GM21529 (cell line): ENCODE measurements around the gene PDE11A.
"Not testable (repeated sequence)": the region's sequence is repeated elsewhere in the genome, so short reads cannot be mapped to it uniquely, and the experiment has no call there.

Experiments used
- ATAC-seq: cut with Tn5 transposase; IDR thresholded peaks from one replicate; pipeline ENCODE4 v1.9.1; 2021; ENCODE audit not compliant: unreplicated experiment

The PDE11A gene

GRCh38 chr2:177830881-177831386 lies 241.6 kb downstream of the PDE11A start:
- no peak for ATAC-seq

DNA sequence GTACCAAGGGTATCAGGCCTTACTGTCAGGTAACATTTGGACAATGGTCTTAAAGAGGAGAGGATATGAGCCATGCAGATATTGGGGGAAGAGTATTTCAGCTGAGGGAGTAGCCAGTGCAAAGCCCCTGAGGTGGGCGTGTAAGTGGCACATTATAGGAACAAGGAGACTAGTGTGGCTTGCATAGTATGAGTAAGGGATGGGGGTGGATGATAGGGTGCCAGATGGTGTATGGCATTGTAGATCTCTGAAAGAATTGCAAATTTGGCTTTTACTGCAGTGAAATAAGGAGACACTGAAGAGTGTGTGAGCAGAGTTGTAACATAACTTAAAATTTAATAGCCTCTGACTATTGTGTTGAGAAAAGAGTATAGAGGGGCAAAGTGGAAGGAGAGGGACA lies 244.0 kb downstream of the PDE11A start:
- ATAC-seq, result no peak

GRCh38 chr2:177826897-177827296 lies 245.7 kb downstream of the PDE11A start:
- ATAC-seq, result no peak

- no peak for ATAC-seq
Observed at GRCh38 chr2:177822941-177823340, 249.6 kb downstream of the PDE11A start.

- no peak for ATAC-seq
Observed at GRCh38 chr2:177818412-177818811, 254.2 kb downstream of the PDE11A start.

DNA sequence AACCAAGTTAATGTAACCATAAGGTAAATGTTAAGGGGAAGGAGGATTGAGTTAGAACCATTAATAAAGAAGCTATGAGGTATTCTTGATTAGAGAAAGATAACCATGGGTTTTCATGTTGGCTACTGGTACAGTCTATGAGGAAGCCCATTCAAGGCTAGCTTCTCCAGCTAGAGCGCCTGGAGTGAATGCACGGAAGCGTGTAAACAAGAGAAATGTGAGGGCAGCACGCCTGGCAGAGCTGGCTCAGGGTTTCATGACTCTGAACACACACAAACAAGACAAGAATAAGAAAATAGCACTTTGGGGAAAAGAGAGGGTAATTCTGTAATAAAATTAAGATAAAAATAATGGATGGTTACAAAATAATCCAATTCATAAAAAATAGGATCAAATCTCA lies 255.3 kb downstream of the PDE11A start:
- no peak for ATAC-seq

GRCh38 chr2:177816766-177817165 lies 255.8 kb downstream of the PDE11A start:
- no peak for ATAC-seq

GRCh38 chr2:177812713-177813396 lies 259.7 kb downstream of the PDE11A start:
- ATAC-seq, result no peak

DNA sequence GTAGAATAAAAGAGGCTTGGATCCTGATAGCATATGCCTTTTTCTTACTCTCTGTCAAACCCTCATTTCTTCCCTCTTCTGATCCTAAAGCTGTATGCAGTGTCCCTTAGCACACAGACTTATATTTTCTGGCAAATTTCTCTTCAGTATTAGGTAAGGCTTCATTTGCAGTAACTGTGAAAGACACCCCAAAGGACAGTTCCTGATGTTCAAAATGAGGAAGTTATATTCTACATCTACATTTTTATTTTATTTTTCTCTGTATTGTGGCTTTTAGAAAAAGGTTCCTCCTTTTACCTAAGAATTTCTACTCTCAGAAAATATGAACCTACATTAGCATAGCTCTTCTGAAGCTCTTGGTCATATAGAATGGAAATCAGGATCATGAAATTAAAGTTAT lies 261.7 kb downstream of the PDE11A start:
- ATAC-seq, result no peak

GRCh38 chr2:177808984-177809809 lies 263.4 kb downstream of the PDE11A start:
- ATAC-seq, result no peak

GRCh38 chr2:177806025-177806424 lies 266.6 kb downstream of the PDE11A start:
- ATAC-seq, result no peak

GRCh38 chr2:177799531-177799930 lies 273.0 kb downstream of the PDE11A start:
- ATAC-seq, result peak; percentile 42

DNA sequence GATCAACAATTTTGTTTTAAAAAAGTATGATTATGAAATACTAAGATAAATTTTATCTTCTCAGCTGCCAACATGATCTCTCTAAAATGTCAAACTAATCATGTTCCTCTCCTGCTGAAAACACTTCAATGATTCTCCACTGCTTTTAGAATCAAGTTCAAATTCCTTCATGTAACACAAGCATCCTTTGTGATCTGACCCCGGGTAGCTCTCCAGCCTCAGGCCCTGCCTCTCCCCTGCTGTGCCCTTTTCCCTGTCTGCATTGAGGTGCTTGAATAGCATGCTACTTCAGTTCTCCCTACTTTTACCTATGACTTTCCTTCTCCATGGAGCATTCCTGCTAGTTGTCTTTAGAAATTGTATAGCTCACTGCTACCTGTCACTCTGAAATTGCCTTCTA lies 274.8 kb downstream of the PDE11A start:
- ATAC-seq, result no peak

GRCh38 chr2:177796654-177797415 lies 275.7 kb downstream of the PDE11A start:
- no peak for ATAC-seq

GRCh38 chr2:177796011-177796410 lies 276.6 kb downstream of the PDE11A start:
- no peak for ATAC-seq

- not testable (repeated sequence) for ATAC-seq
Observed at GRCh38 chr2:177785143-177785542, 287.4 kb downstream of the PDE11A start.

DNA sequence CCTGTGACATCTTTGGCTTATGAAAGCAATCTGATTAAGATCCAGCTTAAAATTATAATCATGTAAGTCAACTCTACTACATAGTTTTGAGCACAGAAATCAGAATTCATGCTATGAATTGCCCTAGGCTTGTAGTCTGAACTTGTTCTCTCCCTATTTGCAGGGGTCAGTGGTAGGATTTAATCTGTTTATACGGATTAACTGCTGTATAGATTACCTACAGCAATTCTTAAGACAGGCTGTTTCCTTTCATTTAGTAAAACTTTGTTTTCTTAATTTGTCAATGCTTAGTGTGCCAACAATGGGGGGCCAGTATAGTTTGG lies 287.9 kb downstream of the PDE11A start:
- ATAC-seq, result no peak

- ATAC-seq, result no peak
Observed at GRCh38 chr2:177783835-177784744, 288.5 kb downstream of the PDE11A start.

GRCh38 chr2:177783091-177783490 lies 289.5 kb downstream of the PDE11A start:
- ATAC-seq, result no peak

DNA sequence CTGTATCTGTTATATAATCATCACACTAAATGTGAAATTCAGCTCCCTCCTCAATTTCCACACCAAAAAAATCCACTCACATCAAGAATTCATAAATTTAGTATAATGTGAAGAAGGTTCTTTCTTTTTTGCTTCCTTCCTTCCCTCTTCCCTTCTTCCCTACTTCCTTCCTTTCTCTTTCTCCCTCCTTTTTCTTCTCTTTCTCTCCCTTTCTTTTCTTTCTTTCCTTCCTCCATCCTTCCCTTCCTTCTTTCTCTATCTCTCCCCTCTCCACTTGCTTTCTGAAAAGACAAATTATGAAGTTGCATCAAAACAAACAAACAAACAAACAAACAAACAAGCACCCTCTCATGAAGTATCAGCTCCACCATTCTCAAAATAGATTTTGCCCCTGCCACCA lies 290.0 kb downstream of the PDE11A start:
- no peak for ATAC-seq

DNA sequence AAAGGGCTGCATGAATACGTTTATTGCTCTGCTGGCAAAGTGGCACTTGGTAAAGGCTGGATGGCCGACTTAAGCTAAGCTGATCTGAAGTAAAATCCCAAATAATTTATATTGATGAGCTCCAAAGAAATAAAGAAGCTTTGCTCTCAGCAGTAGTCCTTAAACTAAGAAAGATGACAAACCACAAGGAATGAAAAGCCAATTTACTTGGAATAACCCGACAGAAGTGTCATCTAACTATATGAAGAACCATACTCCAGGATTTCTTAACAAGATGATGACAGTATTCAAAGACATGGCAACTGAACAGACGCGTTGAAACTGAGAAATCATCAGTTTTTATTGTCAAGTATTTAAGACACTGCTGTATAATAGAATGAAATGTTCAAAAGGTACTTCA lies 294.1 kb downstream of the PDE11A start:
- ATAC-seq, result no peak
